ENCODE measurements around the gene THRB.

Gene THRB

GRCh38 chr3:24443476-24443875 is 51.2 kb downstream of the THRB start:
- H2AFZ ChIP-seq = no peak overlapping the region
- H3K36me3 ChIP-seq (ENCODE audit: control insufficient read depth, insufficient read depth, low read length) = no peaks in the 10 kb centered on the region
- no peak overlapping the region for H3K4me2 ChIP-seq (ENCODE audit: low read length)
- peaks cover 3% of the 10 kb centered on the region for H3K79me2 ChIP-seq
- TF ChIP-seq CTCF (IDR thresholded peaks at IDR 0.05) = no peak
- H3K9me3 ChIP-seq (ENCODE audit: control insufficient read depth, low read length) = no peaks in the 10 kb centered on the region
- no peaks in the 10 kb centered on the region for H3K27me3 ChIP-seq (ENCODE audit: control insufficient read depth, insufficient read depth, low read length)
- no peaks in the 10 kb centered on the region for H3K4me1 ChIP-seq
- no peak overlapping the region for H3K9ac ChIP-seq
- no peak overlapping the region for H3K27ac ChIP-seq
- H3K4me3 ChIP-seq (ENCODE audit: low read depth, low read length) = no peak overlapping the region

GRCh38 chr3:24440760-24441464 is 53.7 kb downstream of the THRB start:
- peaks cover 3% of the 10 kb centered on the region for H3K79me2 ChIP-seq
- H3K4me3 ChIP-seq (ENCODE audit: low read depth, low read length) = no peak overlapping the region
- no peaks in the 10 kb centered on the region for H3K36me3 ChIP-seq (ENCODE audit: control insufficient read depth, insufficient read depth, low read length)
- no peaks in the 10 kb centered on the region for H3K4me1 ChIP-seq
- H3K27ac ChIP-seq = no peak overlapping the region
- H3K4me2 ChIP-seq (ENCODE audit: low read length) = no peak overlapping the region
- H3K27me3 ChIP-seq (ENCODE audit: control insufficient read depth, insufficient read depth, low read length) = no peaks in the 10 kb centered on the region
- no peak overlapping the region for H2AFZ ChIP-seq
- TF ChIP-seq CTCF (IDR thresholded peaks at IDR 0.05) = no peak
- H3K9me3 ChIP-seq (ENCODE audit: control insufficient read depth, low read length) = no peaks in the 10 kb centered on the region
- H3K9ac ChIP-seq = no peak overlapping the region

GRCh38 chr3:24439021-24439420 is 55.6 kb downstream of the THRB start:
- Histone ChIP-seq H3K36me3 (ENCODE audit: control insufficient read depth, insufficient read depth, low read length) (no peaks in the 10 kb centered on the region), H3K9me3 (ENCODE audit: control insufficient read depth, low read length) (no peaks in the 10 kb centered on the region), H3K4me1 (no peaks in the 10 kb centered on the region), H2AFZ (no peak overlapping the region), H3K4me3 (ENCODE audit: low read depth, low read length) (no peak overlapping the region), H3K79me2 (peaks cover 3% of the 10 kb centered on the region), H3K27ac (no peak overlapping the region), H3K9ac (no peak overlapping the region), H3K4me2 (ENCODE audit: low read length) (no peak overlapping the region), H3K27me3 (ENCODE audit: control insufficient read depth, insufficient read depth, low read length) (no peaks in the 10 kb centered on the region)
- TF ChIP-seq CTCF (IDR thresholded peaks at IDR 0.05) = no peak

- Histone ChIP-seq H3K4me3 (ENCODE audit: low read depth, low read length) (no peak overlapping the region), H3K9ac (no peak overlapping the region), H3K36me3 (ENCODE audit: control insufficient read depth, insufficient read depth, low read length) (no peaks in the 10 kb centered on the region), H3K9me3 (ENCODE audit: control insufficient read depth, low read length) (no peaks in the 10 kb centered on the region), H3K27me3 (ENCODE audit: control insufficient read depth, insufficient read depth, low read length) (no peaks in the 10 kb centered on the region), H2AFZ (no peak overlapping the region), H3K4me2 (ENCODE audit: low read length) (no peak overlapping the region), H3K27ac (no peak overlapping the region), H3K79me2 (peaks cover 3% of the 10 kb centered on the region), H3K4me1 (no peaks in the 10 kb centered on the region)
- no peak for TF ChIP-seq CTCF (IDR thresholded peaks at IDR 0.05)
These were observed 57.3 kb downstream of the THRB start for GRCh38 chr3:24437326-24437725.

GRCh38 chr3:24435584-24435983 is 59.1 kb downstream of the THRB start:
- no peaks in the 10 kb centered on the region for H3K4me1 ChIP-seq
- no peak for TF ChIP-seq CTCF (IDR thresholded peaks at IDR 0.05)
- H3K27me3 ChIP-seq (ENCODE audit: control insufficient read depth, insufficient read depth, low read length) = no peaks in the 10 kb centered on the region
- no peak overlapping the region for H2AFZ ChIP-seq
- no peaks in the 10 kb centered on the region for H3K79me2 ChIP-seq
- no peak overlapping the region for H3K4me3 ChIP-seq (ENCODE audit: low read depth, low read length)
- no peaks in the 10 kb centered on the region for H3K36me3 ChIP-seq (ENCODE audit: control insufficient read depth, insufficient read depth, low read length)
- no peaks in the 10 kb centered on the region for H3K9me3 ChIP-seq (ENCODE audit: control insufficient read depth, low read length)
- no peak overlapping the region for H3K4me2 ChIP-seq (ENCODE audit: low read length)
- H3K9ac ChIP-seq = no peak overlapping the region
- H3K27ac ChIP-seq = no peak overlapping the region
